Stimulated activated memory B cell treated with anti-CD40 and anti-IgM and Interleukin-4, amounts not matched to agents 10 μg/mL and 1 μg/mL and 100 μg/mL, for 72 hours (primary cell): Measurements from ENCODE around the gene CA10.

Source experiments
- ATAC-seq: fragments of 150-1000 bp; cut with Tn5 transposase; 2 replicates; pipeline ENCODE4 v1.10.0; 2021
- H3K27ac Mint-ChIP-seq: one replicate; pipeline ENCODE4 v1.8.0; 2022; ENCODE audit warnings: mild to moderate bottlenecking, mixed read lengths
- H3K27me3 Mint-ChIP-seq: one replicate; pipeline ENCODE4 v1.8.0; 2022; ENCODE audit warnings: mixed read lengths
- H3K36me3 Mint-ChIP-seq: one replicate; pipeline ENCODE4 v1.8.0; 2022; ENCODE audit warnings: mixed read lengths
- H3K4me1 Mint-ChIP-seq: one replicate; pipeline ENCODE4 v1.8.0; 2022; ENCODE audit warnings: mixed read lengths
- H3K4me3 Mint-ChIP-seq: one replicate; pipeline ENCODE4 v1.8.0; 2022; ENCODE audit warnings: mild to moderate bottlenecking, moderate library complexity, mixed read lengths
- H3K9me3 Mint-ChIP-seq: one replicate; pipeline ENCODE4 v1.8.0; 2022; ENCODE audit warnings: mixed read lengths

CA10 gene

DNA sequence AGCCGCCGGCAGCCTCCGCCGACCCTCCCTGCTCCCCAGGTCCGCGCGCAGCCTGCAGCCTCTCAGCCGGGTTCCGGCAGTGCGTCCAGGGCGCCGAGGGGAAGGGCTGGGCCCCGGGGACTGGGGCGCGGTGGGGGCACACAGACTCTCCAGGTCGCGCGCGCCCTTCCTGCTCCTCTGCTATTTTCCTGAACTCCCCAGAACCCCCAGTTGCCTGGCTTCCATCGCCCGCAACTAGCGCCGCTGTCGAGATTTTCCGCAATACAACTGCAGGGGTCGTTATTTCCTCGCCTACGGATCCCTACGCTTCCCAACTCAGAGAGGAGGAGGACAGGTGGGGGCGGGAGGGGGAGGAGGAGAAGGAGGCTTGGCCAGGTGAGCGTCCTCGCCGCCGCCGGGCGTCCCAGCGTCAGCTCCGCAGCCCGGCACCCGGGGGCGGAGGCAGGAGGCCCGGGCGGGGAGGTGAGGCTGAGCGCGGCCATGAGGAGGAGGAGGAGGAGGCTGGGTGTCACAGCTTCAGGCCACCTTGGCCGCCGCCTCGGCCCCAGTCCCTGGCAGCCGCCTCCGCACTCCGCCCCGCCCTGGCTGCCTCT, at the start of gene CA10:
Gene CA10 (minus strand): TSS at position 265 of the 593 bp plus-strand sequence.
- H3K27me3 Mint-ChIP-seq: peaks cover 49% of the 10 kb centered on the region
- H3K9me3 Mint-ChIP-seq: no peaks in the 10 kb centered on the region
- no peaks in the 10 kb centered on the region for H3K36me3 Mint-ChIP-seq
- ATAC-seq: no peak
- H3K4me3 Mint-ChIP-seq: no peak within 1 kb of the TSS
- H3K27ac Mint-ChIP-seq: no peak within 1 kb of the TSS
- no peaks in the 10 kb centered on the region for H3K4me1 Mint-ChIP-seq

DNA sequence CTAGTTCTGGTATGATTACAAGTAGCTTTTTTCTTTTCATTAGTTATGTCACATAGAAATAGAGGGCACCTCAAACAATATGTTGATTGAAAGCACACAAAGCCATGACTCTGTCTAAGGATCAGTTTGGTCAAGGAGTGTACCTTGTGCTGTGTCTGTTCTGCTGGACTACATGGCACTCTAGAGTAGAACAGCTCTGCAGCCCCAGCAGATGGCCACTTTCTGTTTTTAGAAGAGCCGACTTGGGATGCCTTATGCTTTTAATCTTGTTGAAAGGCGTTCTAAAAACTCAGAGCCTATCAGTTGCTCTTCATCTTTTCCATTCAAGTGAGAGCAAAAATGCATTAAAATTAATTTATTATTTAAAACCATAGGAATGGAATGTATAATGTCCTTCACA, 49.3 kb upstream of the CA10 start:
- no peaks in the 10 kb centered on the region for H3K36me3 Mint-ChIP-seq
- H3K27ac Mint-ChIP-seq: no peak overlapping the region
- no peaks in the 10 kb centered on the region for H3K27me3 Mint-ChIP-seq
- no peak for ATAC-seq
- no peaks in the 10 kb centered on the region for H3K4me1 Mint-ChIP-seq
- H3K9me3 Mint-ChIP-seq: no peaks in the 10 kb centered on the region
- H3K4me3 Mint-ChIP-seq: no peak overlapping the region

DNA sequence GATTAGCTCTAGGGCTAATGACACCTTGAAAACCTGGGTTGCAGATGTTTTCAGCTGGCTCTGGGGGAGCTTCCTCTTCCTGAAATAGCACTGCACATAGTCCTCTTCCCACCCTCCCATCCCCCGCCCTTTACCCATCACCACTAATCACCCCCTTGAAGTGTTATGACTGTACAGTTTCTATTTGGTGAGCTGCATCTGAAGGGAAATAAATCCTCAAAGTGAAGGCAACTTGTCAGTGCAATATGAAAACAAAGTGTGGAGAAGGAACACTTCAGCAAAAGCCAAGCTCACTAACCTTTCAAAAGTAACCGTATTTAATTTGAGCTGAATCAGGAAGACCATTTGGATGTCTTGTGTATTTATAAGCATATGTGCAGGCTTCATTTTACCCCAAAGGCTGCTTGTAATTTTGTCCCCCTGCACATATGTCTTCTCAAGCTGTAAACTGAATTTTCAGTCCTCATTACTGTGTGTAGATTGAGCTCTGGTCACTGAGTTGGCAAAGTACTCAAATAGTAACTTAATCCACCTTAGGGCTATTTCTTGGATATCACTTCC, 44.1 kb upstream of the CA10 start:
- H3K4me1 Mint-ChIP-seq: no peaks in the 10 kb centered on the region
- H3K27ac Mint-ChIP-seq: no peak overlapping the region
- no peak for ATAC-seq
- no peaks in the 10 kb centered on the region for H3K36me3 Mint-ChIP-seq
- H3K4me3 Mint-ChIP-seq: no peak overlapping the region
- H3K27me3 Mint-ChIP-seq: no peaks in the 10 kb centered on the region
- H3K9me3 Mint-ChIP-seq: no peaks in the 10 kb centered on the region

DNA sequence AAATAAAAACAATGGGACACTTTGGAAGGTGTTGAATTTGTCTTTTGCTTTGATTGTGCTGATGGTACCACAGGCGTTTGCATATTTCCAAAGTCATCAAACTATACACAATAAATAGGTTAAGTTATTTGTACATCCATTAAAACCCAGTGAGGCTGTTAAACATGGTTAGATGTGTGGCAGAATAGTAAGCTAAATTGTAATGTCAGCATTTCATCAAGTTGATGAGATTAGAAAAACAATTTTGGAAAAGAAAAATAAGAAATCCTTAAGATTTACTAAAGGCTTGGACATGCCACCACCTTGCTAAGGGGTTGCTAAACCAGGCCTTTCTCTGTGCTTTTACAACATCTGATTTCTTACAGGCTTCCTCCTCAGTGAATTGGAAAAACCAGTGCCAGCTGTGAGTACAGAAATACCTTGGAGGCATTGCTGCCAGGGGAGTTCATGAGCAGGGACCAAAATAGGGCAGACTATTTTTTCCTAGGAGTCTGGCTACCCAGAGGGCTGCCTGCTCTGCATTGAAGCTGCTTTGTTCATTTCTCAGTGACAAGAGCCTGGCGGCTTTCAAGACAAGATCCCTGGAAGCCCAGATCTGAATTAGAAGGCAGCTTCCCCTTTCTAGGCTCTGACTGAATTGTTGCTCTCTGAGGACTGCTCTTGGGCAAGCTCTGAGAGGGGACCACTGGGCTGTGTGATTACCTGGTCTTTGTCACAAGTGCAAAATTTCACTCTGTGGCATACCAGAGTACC, 43.4 kb upstream of the CA10 start:
- no peaks in the 10 kb centered on the region for H3K36me3 Mint-ChIP-seq
- no peak overlapping the region for H3K4me3 Mint-ChIP-seq
- ATAC-seq: peak; percentile 47
- no peak overlapping the region for H3K27ac Mint-ChIP-seq
- no peaks in the 10 kb centered on the region for H3K4me1 Mint-ChIP-seq
- no peaks in the 10 kb centered on the region for H3K27me3 Mint-ChIP-seq
- H3K9me3 Mint-ChIP-seq: no peaks in the 10 kb centered on the region

DNA sequence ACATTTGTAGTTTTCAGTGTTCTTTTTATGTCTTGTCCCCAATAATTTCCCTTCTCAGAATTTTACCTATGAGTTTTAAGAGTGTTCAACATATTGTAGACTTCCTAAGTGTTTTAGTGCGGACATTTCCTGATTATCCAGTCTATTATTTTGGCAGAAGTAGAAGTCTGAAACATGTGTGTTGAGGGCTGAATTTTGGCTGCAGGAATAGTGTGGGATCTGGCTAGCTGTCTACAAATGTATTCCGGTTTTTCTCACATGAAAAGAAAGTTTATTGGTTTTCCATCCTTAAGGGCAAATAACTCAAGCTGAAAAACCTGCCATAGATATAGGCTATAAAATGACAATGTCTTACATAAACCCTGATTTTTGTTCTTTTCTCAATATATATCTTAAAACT, 33.0 kb upstream of the CA10 start:
- ATAC-seq: no peak
- no peaks in the 10 kb centered on the region for H3K27me3 Mint-ChIP-seq
- H3K27ac Mint-ChIP-seq: no peak overlapping the region
- H3K4me1 Mint-ChIP-seq: no peaks in the 10 kb centered on the region
- no peak overlapping the region for H3K4me3 Mint-ChIP-seq
- peaks cover 5% of the 10 kb centered on the region for H3K9me3 Mint-ChIP-seq
- no peaks in the 10 kb centered on the region for H3K36me3 Mint-ChIP-seq

DNA sequence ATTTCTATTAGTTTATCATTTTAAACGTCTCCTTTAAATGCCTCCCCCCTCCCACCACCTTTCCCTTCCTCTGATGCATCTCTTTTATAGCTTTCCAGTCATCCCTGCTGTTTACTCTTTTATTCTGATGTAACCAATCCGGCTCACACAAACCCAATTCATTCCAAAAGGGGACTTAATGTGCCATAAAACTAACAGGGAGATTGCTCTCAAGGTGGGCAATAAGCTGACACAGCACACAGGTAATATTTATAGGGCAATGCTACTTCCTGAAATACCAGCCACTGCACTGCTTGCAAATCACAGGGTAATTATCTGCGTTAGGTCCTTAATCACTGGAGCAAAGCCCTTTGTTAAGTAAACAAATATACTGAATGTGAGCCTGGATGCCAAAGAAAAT, 23.3 kb upstream of the CA10 start:
- no peaks in the 10 kb centered on the region for H3K4me1 Mint-ChIP-seq
- no peaks in the 10 kb centered on the region for H3K36me3 Mint-ChIP-seq
- ATAC-seq: no peak
- no peak overlapping the region for H3K4me3 Mint-ChIP-seq
- H3K27ac Mint-ChIP-seq: no peak overlapping the region
- H3K27me3 Mint-ChIP-seq: no peaks in the 10 kb centered on the region
- peaks cover 3% of the 10 kb centered on the region for H3K9me3 Mint-ChIP-seq

DNA sequence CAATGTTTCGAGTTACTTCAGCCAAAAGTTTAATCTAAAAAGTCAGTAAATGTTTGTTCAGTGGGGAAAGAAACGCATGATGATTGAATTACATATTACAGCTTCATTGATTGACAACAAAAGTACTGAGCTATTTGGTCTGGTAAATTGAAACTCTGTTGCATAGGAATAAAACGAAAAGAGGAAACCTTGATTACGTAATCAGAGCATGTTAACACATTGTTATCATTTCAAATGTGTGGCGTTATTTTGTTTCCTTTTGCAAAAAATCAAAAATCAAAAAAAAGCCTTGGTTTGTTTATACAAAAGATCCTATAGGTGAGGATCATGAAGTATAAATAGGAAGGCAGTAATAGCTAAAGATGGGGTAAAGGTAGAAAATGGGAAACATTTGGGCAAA, 19.5 kb upstream of the CA10 start:
- Mint-ChIP-seq H3K36me3 (no peaks in the 10 kb centered on the region), H3K4me3 (no peak overlapping the region), H3K27ac (no peak overlapping the region), H3K9me3 (peaks cover 3% of the 10 kb centered on the region), H3K4me1 (no peaks in the 10 kb centered on the region), H3K27me3 (no peaks in the 10 kb centered on the region)
- no peak for ATAC-seq

DNA sequence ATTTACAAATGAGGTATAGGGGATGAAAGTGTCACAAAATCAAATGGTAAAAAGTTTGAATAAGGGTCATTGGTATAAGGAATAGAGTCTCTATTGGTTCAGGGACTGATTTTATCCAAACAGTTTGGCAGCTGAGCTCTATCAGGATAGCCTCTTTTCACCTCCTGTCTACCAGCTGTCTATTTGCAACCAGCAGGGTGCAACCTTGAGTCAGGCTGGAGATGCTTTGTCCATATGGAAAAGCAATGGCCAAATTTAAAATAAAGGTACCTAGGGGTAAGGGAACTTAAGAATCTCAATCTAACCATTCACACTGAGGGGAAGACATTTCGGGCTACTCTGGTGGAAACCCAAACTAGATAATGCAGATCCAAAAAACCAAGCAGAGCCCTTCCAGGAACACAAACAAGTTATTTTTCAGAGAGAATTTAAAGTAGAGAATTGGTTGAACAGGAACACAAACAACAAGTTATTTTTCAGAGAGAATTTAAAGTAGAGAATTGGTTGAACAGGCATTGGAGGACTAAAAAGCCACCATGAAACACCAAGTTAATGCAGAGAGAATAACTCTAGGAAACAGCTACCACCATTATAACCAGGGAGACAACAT, 12.6 kb upstream of the CA10 start:
- no peak overlapping the region for H3K4me3 Mint-ChIP-seq
- no peaks in the 10 kb centered on the region for H3K27me3 Mint-ChIP-seq
- H3K9me3 Mint-ChIP-seq: no peaks in the 10 kb centered on the region
- no peaks in the 10 kb centered on the region for H3K36me3 Mint-ChIP-seq
- no peak for ATAC-seq
- H3K27ac Mint-ChIP-seq: no peak overlapping the region
- H3K4me1 Mint-ChIP-seq: no peaks in the 10 kb centered on the region

DNA sequence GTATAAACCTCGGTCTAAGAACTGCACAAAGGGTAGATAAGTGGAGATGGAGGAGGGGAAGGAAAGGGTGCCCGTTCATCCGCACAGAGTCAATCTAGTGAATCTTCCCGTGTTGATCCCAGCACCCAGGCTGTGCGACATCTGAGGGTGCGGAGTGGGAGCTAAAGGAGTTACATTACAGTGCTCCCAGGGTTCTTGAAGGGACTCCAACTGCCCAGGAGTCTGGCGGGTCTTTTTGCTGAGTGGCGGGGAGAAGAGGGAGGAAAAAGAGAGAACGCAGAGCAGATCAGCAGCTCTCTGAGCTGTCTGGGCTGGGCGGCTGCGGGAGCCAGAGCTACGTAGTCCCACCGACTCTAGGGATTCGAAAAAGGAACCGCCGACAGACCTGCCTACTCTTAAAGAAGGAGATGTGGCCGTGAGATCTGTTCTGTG, 1.6 kb upstream of the CA10 start:
- no peak for ATAC-seq
- Mint-ChIP-seq H3K4me3 (no peak overlapping the region), H3K36me3 (no peaks in the 10 kb centered on the region), H3K4me1 (no peaks in the 10 kb centered on the region), H3K9me3 (peaks cover 3% of the 10 kb centered on the region), H3K27me3 (peaks cover 49% of the 10 kb centered on the region), H3K27ac (no peak overlapping the region)

DNA sequence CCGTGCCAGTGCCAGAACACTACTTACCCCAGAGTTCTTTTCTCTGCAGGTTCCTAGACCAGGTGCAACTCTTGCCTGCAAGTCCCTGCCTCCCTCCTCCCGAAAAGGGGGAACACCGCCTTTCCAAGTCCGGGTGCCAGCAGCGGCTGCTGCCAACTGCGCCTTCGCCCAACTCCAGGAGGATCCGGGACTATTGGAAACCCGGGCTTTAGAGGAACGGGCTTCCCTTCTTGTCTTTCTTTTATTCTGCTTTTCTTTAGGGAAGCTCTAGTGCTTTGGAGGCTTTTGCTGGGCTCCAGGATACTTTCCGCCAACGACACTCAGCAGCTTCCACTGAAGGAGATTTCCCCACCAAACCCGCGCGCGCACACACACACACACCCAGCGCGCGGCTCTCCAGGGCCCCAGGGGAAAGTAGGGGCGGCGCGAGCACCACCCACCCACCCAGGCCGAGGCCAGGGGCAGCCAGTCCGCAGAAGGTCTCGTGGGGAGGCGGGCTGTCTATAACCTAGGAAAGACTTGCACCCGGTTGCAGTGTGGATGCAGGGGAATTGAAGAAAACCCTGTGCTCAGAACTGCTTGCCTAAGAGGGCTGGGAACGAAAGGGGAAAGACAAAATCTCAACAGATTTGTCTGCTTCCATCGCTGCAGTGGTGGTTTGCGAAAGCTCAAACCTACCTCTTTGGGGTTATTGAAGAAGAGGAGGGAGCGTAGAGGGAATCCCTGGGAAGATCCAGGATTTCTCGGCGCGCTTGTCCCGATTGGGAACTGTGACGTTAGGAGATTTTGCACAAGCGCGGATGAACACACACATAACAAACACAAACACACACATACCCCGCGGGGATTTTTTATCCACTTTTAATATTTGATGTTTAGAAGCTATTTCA, 977 bp upstream of the CA10 start:
- Mint-ChIP-seq H3K4me1 (no peaks in the 10 kb centered on the region), H3K27ac (no peak overlapping the region), H3K9me3 (no peaks in the 10 kb centered on the region), H3K27me3 (peaks cover 49% of the 10 kb centered on the region), H3K4me3 (no peak overlapping the region), H3K36me3 (no peaks in the 10 kb centered on the region)
- no peak for ATAC-seq

DNA sequence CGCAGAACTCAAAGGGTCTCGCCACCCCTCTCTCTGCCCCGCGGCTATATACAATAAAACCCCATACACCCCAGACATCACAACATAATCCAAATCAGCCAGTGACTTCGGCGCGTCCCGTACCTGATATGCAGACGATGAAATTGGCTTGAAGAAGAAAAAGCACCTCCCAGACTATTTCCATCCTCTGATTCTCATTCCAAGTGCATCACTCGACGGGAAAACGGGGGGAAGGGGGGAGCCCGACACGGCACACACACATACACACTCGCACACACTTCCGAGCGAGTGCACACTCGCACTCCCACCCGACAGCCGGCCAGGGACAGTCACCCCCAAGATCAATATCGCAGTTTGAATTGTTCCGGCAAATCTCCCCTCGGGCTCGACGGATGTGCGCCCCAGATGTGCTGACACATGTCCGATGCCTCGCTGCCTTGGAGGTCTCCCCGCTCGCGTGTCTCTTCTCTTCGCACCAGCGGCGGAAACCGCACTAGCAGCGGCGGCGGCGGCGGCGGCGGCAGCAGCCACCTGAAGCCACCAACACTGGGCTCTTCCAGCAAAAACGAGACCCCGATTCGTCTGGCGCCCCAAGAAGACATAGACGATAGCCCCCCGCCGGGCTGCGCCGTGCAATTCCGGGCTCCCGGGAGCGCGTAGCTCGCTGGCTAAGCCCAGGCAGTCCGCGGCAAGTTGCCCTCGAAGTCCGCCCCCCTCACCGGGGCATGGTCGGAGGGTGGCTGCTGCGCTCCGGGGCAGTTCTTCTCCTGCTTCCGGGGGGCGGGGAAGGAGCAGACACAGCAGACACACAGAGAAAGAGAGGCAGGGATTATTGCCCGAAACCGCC, 688 bp downstream of the CA10 start:
- Mint-ChIP-seq H3K9me3 (no peaks in the 10 kb centered on the region), H3K27ac (no peak overlapping the region), H3K4me3 (no peak overlapping the region), H3K36me3 (no peaks in the 10 kb centered on the region), H3K27me3 (peaks cover 49% of the 10 kb centered on the region), H3K4me1 (no peaks in the 10 kb centered on the region)
- ATAC-seq: no peak

DNA sequence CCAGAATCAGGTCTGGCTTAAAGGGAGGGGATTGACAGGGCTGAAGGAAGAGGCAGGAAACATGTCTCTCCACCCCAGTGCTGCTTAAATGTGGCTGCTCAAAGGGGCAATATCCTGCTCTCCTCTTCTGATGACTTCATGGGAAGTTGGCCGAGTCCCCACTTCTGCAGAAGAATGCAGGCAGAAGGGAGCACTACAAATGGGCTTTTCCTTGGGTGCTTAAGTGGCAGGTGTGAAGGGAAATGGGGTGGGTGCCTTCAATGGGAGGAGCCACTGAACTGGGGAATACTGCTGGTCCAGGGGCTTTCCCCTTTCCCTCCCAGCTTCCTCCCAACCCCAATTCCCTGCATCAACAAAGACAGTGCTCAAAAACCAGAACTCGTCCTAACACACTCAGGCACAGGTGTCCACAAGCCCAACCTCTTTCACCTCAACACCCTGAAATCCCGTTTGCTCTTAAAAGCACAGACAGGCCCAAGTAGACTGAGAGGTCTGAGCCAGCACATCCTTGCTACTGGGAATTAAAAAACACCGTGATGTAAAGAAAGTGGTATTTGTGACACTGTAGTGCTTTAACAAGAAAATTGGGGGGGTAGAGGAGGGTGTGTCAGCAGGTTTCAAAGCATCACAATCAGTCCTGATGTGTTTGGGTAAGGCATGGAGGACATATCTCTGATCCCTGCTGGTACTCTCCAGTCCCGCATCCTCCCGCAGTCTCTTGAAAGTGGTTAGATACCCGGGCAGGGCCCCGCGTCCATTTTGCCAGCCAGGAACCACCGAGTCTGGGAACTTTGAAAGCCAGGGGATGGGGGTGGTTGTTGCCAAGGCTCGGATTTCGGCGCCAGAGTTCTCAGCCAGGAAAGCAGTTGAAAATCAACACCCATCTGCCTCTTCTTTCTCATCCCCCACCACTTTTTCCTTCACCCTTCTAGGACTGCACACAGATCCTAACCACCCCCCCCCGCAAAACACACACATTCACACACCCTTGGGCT, 1.6 kb downstream of the CA10 start:
- Mint-ChIP-seq H3K4me1 (no peaks in the 10 kb centered on the region), H3K4me3 (no peak overlapping the region), H3K27ac (no peak overlapping the region), H3K27me3 (peaks cover 49% of the 10 kb centered on the region), H3K36me3 (no peaks in the 10 kb centered on the region), H3K9me3 (peaks cover 3% of the 10 kb centered on the region)
- no peak for ATAC-seq

DNA sequence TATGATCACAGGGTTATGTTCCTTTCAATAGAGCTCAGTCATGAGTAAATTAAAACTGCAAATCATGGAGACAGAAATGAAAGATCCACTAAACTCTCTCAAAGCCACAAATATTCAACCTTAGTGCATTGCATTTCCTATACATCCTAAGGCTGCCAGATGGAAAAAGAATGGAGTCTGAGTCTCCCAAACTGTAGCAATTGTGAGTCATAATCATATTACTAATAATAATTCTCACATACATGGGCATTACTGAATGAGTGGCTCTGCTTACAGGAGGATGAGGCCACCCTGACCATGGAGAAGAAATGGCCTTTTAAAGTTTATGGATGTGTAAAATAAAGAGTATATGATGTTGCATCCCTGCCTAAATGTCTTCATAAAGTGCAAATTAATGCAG, 3.2 kb downstream of the CA10 start:
- H3K9me3 Mint-ChIP-seq: peaks cover 6% of the 10 kb centered on the region
- no peak for ATAC-seq
- no peak overlapping the region for H3K27ac Mint-ChIP-seq
- no peak overlapping the region for H3K4me3 Mint-ChIP-seq
- H3K36me3 Mint-ChIP-seq: no peaks in the 10 kb centered on the region
- H3K27me3 Mint-ChIP-seq: peaks cover 44% of the 10 kb centered on the region
- H3K4me1 Mint-ChIP-seq: no peaks in the 10 kb centered on the region
